Ureter (tissue), 1 donor: ENCODE measurements around the gene WDSUB1. TPM values are rescaled to one million over a fixed set of nuclear protein-coding genes. Genes with fewer than 3 reads are reported as not detected.

ENCODE experiments used
- DNase-seq: peaks from one replicate; pipeline ENCODE4 v3.0.0-alpha.2; 2020; ENCODE audit warnings: low spot score
- total RNA-seq: library from RNA; stranded (reverse); gene quantifications from one replicate; pipeline ENCODE4 v1.2.4, GENCODE V29; 2023
- donor health status: DM: yes; HTN: yes; CAD: no.

WDSUB1 gene, protein sequence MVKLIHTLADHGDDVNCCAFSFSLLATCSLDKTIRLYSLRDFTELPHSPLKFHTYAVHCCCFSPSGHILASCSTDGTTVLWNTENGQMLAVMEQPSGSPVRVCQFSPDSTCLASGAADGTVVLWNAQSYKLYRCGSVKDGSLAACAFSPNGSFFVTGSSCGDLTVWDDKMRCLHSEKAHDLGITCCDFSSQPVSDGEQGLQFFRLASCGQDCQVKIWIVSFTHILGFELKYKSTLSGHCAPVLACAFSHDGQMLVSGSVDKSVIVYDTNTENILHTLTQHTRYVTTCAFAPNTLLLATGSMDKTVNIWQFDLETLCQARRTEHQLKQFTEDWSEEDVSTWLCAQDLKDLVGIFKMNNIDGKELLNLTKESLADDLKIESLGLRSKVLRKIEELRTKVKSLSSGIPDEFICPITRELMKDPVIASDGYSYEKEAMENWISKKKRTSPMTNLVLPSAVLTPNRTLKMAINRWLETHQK
- 12.8 TPM for total RNA-seq

DNA sequence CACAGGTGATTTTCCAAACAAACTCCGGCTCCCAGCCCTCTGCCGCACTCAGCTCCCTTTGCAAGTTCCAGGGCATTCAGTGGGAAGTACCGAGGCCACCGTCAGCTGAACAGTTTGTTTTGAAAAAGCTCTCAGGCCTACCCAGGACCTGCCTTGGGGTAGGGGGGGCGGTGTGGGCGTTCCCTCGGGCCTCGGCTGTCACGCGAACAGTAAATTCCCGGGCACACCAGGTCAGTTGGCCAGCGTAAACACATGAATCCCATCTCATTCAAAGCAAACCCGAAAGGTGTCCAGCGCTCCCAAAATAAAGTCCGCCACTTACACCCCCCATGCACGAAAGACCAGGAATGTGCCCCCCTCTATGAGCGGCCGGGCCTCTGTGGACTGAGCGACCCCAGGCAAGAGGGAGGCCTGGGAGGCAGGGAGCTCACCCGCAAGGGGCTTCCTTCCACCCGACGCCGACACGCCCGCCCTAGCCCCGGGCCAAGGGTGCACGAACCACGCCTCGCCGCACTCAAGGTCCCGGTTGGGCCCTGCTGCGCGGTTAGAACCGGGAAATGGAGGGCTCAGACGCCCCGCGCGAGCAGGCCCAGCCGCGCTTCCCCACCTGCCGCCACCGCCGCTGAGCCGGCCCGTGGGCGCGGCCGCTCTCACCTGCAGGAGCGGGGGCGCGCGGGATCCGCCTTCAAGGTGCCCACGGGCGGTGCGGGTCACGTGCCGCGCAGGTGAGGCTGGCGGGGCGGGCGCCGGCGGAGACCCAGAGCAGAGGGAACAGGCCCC, at the start of gene WDSUB1:
WDSUB1 (minus strand) TSS at position 775 of the 780 bp plus-strand sequence. CDS start 3,634 bp downstream, outside the sequence.
- DNase-seq: peak; percentile 77

DNA sequence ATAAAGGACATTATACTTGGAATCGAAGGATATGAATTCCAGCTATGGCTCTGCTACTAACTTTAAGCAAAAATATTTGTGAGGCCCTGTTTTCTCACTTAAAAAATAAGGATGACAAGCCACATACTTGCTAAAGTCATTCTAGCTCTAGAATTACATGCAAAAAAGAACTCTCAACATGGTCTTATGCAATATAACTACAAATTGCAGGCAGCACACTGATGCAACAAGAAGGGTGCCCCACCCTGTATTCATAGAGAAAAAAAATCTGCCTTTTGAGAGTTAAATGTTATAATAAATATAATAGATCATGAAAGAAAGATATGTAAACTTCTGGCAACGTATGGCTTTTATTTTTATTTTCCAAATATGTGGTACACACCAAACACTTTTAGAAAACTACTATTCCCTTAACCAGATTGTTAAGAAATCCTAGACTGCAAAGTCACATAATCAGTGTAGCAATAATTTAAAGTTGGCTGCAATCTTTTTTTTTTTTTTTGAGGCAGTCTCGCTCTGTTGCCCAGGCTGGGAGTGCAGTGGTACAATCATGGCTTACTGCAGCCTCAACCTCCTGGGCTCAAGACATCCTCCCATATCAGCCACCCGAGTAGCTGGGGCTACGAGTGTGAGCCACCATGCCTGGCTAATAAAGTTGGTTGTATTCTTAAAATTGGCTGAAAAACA, 40.2 kb upstream of the WDSUB1 start:
- DNase-seq: no peak

DNA sequence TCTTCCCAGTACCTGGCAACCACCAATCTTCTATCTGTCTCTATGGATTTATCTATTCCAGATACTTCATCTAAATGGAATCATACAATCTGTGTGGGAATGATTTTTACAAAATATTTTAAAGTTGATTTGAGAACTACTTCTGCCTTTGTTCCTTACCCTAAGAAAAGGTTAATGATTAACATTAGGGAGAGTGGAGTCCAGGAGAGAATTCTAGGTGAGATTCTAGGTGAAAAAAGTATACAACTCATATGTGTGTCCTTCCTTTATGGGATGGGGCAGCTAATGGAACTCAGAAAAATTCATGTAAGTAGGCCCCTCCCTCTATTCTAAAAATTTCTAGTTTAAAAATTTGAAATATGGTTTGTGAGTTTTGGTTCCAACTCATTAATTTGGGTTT, 35.9 kb upstream of the WDSUB1 start:
- no peak for DNase-seq

DNA sequence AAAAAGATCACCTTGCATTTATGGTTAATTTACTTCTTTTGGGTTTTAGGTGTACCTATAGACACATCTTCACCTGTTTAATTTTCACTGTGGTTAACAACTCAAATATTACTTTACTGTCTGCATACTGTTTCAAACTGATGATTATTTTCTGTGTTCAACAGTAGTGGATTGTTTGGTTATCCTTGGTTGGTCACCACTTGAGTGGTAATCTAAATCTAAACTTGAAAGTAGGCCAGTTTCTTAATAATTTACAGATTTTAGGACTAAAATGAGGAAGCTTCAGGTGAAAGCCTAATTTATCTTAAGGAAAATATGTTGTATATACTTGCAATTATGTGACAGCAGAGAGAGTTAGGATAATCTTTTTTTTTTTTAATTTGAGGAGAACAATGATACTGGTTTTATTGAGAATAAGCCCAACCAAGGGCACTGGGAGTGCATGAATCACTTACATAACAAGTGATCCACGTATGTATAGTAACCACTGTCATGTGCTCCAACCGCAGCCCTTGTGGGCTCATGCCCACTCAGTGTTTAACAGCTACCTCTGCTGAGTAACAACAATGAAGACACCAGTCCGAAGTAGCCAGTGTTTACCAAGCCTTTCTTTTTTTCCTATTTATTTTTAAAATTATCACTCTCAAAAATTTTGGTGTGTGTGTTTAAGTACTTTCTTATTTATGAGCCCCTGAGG, 31.0 kb upstream of the WDSUB1 start:
- DNase-seq: no peak

DNA sequence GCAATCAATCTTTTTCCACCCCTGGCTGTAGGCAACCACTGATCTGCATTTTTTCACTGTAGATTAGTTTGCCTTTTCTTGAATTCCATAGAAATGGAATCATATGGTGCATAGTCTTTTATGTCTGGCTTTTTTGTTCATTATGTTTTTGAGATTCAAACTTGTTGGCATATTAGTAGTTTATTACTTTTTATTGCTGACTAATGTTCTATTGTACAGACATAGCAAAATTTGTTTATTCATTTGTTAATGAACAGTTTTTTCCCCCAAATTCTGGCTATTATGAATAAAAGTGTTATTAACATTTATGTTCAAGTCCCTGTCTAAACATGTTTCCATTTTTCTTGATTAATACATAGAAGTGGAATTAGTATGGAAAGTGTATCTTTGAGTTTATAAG, 21.4 kb upstream of the WDSUB1 start:
- no peak for DNase-seq

DNA sequence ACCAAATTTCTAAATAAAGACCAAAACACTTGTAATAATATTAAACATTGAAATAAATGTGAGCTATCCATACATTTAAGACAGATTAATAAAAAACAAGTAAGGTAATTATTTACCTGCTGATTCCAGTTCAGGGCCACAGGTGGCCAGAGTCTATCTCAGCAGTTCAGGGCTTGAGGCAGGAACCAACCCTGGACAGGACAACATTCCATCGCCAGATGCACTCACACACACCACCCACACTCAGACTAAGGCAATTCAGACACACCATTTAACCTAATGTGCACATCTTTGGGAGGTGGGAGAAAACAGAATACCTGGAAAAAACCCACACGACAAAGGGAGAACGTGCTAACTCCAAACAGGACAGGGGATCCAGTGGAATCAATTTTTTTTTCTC, 14.1 kb upstream of the WDSUB1 start:
- no peak for DNase-seq

DNA sequence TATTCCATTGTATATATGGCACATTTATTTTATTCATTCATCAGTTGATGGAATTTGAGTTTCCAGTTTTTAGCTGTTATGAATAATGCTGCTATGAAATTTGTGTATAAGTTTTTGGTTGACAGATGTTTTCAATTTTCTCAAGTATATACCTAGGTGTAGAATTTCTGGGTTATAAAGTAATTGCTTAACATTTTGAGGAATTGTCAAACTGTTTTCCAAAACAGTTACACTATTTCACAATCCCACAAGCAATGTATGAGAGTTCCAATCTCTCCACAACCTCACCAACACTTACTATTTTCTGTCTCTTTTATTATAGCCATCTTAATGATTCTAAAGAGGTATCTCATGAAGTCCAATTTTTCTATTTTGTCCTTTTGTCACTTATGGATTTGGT, 12.5 kb upstream of the WDSUB1 start:
- no peak for DNase-seq

DNA sequence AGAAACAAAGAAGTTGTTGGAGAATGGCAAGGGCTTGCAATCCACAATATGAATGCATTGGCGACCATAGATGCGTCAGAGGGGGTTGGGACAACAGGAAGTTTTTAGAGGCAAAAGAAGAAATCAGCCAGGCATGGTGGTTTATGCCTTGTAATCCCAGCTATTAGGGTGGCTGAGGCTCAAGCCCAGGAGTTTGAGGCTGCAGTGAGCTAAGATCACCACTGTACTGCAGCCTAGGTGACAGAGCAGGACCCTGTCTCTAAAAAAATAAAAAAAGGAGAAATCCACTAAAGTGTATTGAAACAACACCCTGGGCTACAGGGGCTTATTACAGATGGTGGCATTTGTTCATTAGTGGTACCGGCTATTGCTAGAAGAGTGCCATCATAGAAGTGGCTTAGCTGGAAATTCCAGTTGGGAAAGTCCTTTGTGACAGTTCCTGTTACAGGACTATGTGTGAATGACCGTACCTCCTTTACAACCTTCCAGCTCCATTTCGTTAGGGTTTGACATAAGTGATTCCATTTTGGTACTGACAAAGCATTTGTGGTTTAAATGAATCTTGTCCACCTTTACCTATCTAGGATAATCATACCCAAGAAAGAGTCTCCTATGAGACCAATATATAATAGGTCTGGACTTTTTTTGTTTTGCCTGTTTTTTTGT, 10.7 kb upstream of the WDSUB1 start:
- DNase-seq: no peak

DNA sequence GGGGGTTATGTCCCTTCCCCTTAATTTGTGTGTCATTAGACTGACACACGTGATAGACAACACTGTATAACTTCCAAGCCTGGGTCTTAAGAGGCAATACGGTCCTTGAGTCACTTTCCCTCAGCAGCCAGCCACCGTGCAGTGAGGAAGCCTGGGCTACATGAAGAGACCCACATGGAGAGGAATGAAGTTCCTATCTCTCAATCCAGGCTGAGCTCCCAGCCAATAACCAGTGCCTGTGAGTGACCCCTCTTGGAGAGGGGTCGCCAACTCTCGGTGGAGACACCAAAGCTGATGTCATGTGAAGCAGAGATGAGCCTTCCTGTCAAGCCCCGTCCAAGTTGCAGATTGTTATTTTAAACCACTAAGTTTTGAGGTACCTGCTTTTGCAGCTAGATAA, 5.7 kb upstream of the WDSUB1 start:
- no peak for DNase-seq

DNA sequence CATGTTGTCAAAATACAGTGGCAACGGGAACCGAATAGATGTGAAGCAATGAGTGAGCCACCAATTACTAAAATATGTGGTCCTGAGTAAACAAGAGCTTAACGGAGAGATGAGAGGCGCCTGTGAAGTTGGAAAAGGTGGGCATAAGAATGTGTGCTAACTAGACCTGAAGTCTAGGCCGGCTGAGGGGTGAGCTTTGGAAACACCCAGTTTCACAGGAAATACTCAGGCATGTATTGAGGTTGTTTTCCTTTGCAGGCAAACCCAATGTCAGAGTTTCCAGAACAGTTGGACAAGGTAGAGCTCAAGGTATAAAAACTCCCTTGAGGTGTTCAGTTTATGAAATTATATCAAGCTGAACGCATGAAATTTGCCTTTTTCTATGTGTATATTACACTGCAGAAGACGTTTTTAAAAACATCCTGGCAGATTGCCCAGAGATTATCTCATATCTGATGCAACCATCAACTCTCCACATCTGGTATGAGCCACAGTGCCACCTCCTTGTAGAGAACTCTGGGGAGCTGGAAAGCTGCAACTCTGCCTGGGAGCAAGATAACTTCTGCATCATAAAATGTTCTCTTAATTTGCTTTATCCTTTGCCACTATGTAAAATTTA, 3.9 kb upstream of the WDSUB1 start:
- no peak for DNase-seq

DNA sequence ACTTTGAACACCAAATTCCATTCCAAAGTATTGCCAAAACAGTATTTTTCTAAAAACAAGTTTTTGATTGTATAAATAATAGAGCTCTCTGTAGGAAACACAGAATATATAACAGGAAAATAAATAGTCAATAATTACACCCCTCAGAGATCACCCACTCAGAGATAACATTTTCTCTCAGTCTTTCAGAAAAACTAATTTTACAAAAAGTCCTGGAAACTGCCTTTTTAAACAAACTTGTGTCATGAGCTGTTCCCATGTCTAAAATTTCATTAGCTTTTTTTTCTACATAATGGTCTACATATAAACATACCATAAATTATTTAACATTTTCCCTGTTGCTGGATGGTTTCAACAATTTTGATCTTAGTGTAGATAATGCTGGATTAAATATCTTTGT, 1.2 kb upstream of the WDSUB1 start:
- DNase-seq: no peak

DNA sequence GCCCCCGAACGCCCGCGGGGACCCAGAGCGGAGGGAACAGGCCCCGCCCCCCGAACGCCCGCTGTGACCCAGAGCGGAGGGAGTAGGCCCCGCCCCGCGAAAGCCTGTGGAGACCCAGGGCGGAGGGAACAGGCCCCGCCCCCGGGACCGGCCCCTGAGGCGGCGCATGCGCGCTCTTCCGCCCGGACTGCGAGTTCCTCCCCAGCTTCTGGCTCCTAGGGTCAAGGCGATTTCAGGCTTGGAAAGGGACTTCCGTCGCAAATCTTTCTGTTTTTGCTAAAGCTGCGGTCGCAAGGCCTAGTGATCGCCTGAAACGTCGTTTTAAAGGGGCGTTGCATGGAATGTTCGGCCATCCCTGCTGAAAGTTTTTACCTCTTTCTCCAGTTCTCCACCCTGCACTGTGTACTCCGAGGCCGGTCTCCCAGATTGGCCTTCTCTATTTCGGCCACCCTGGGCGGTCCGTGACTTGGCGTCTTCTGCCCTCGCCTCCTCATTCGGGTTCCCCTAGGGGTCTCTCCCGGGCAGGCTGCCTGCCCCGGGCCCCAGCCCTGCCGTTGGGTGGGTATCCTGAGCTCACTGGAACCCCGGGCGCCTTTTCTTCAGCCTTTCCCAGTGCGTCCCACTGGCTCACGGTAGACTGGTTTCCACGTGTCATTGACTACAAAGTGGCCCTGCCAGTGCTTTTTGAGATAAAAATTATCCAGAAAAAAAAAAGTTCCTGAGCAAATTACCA, 372 bp upstream of the WDSUB1 start:
- DNase-seq: peak; percentile 98

DNA sequence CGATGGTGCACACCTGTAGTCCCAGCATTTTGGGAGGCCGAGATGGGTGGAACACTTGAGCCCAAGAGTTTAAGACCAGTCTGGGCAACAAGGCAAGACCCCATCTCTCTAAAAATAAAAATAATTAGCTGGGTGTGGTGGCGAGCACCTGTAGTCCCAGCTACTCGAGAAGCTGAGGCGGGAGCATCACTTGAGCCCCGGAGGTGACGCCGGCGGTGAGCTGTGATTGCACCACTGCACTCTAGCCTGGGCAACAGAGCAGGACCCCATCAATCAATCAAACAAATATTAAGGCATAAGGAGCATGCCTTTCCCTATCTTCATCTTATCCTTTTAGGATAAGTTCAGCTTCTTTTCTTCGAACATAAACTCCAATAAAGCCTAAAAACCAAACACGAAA, 1.1 kb downstream of the WDSUB1 start:
- no peak for DNase-seq

DNA sequence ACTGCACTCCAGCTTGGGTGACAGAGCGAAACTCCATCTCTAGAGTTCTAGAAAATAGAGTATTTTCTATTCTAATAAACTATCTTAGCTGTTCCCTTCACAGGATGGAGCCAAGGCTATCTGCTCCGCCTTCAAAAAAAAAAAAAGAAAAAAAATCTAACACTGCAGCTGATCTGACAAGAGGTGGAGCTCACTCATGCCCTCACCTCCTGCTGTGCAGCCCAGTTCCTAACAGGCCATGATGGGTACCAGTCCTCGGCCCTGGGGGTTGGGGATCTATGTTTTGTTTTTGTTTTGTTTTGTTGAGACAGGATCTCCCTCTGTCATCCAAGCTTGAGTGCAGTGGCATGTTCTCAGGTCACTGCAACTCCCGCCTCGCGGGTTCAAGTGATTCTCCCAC, 3.0 kb downstream of the WDSUB1 start:
- DNase-seq: no peak

DNA sequence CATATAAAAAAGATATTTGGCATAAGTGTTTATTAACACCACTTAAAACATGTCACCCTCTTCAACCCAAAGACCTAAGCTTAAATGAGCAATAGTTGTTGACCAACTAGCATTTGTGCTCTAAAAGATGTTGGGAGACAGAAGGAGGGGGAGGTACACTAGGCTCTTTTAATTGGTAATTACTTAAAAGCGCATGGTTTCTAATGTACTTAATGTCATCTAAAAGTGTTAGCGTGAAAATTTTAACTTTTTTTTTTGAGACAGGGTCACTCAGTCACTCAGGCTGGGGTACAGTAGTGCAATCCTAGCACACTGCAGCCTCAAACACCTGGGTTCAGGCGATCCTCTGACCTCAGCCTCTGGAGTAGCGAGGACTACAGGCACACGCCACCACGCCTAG, 5.5 kb downstream of the WDSUB1 start:
- no peak for DNase-seq

DNA sequence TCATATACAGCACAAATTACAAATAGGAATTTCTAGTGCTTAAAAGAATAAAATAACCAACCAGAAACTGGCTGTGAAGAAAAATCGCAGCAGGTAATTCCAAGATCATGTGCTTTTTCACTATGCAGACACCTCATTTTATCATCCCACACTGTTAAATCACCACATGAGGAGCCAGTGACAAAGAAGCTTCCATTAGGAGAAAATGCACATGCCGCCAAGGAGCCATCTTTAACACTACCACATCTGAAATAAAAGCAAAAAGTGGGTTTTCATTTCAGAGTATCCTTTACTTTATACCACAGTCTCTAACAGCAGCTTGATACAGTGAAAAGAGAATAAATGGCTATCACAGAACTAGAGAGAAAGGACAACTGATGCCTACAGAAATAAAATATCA, 6.8 kb downstream of the WDSUB1 start:
- DNase-seq: no peak

DNA sequence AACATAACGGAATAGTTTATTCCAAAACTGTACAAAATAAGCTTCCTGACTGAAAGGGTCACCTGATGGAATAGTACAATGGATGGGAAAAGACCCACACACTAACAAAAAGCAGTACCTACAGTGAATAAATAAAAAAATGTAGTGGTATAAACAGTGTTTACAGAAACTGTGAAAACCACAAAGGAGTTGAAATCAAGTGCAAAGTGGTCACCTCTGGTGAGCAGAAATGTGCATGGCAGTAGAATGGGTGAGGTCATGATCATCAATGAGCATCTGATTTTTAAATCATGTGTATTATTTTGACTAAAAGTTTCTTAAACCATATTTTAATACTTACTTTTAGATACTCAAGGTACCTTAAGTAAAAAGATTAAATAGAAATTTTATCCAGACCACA, 11.4 kb downstream of the WDSUB1 start:
- DNase-seq: no peak

DNA sequence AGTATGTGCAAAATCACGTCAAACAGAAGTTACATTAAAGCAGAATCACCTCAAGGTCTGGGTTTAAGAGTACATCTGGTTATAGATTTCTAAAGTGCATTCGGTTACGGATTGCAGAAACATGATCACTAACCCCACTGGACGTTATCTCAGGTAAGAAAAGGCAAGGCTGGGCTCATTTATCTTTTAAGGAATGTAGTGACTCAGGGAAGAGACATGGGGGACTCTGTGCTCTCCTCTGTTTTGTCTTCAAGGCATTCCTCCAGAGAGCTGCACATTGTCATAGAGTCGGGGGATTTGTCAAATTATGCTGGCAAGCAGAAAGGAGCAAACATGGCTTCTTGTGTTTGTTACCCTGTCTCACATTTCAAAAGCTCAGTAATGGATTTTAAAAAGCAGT, 14.3 kb downstream of the WDSUB1 start:
- DNase-seq: no peak

DNA sequence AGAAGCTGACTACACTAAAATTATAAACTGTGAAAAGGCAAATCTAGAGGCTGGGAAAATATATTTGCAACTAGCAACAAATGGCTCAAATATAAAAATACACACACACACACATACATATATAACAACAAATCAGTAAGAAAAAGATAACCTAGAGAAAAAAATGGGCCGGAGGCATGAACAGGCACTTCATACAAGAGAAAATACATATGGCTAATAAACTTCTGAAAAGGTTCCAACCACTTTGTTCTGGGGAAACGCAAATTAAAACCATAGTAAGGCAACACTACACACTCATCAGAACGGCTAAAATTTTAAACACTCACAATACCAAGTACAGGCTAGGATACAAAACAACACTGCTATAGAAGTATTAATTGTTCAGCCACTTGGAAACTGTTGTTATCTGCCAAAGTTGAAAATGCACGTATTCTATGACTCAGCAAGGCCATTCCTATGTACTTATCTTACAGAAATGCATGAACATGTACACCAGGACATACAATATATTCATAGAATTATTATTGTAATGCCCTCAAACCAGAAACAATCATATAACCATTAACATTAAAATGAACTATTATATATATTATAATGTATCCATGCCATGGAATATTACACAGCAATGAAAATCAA, 15.6 kb downstream of the WDSUB1 start:
- no peak for DNase-seq

DNA sequence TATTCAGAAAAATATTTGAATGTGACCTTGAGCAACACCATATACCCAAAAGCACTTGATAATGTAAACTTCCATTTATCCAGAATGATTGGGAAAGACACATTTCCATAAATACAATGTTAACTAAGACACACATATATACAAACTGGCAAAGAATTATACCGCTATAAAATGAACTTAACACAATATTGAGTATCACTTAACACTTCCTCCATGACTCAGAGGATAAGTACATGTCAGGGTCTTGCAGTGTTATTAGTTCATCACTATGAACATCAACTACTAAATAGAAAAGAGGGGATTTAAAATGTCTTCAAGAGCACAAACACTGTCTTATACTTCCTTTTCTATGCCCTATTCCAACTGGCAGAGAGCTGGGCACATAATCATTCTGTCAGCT, 18.6 kb downstream of the WDSUB1 start:
- no peak for DNase-seq
